NT2/D1 (cell line): Measurements from ENCODE around the gene CDV3.

Experiments
- DNase-seq: peaks from one replicate; pipeline ENCODE4 v3.0.0-alpha.2; 2011; ENCODE audit warnings: low read depth, low spot score
- H3K27me3 ChIP-seq: 2 replicates; pipeline ENCODE4 v1.6.0; 2011; ENCODE audit warnings: mild to moderate bottlenecking; ENCODE audit not compliant: insufficient read length, insufficient read depth
- H3K36me3 ChIP-seq: 2 replicates; pipeline ENCODE4 v1.6.1; 2011; ENCODE audit warnings: mild to moderate bottlenecking, low read length, mixed read lengths; ENCODE audit not compliant: insufficient read depth, insufficient read length
- H3K4me1 ChIP-seq: 2 replicates; pipeline ENCODE4 v1.5.1; 2011; ENCODE audit not compliant: insufficient read depth, insufficient read length
- H3K4me3 ChIP-seq: 2 replicates; pipeline ENCODE4 v1.5.1; 2011; ENCODE audit warnings: low read depth; ENCODE audit not compliant: insufficient read length
- H3K9ac ChIP-seq: 2 replicates; pipeline ENCODE4 v1.6.0; 2011; ENCODE audit warnings: low read depth; ENCODE audit not compliant: insufficient read length
- H3K9me3 ChIP-seq: 2 replicates; pipeline ENCODE4 v1.5.1; 2011; ENCODE audit warnings: mild to moderate bottlenecking, low read length; ENCODE audit not compliant: insufficient read depth
- SUZ12 ChIP-seq: IDR thresholded peaks from 2 replicates; pipeline ENCODE4 v1.6.1; 2011; ENCODE audit not compliant: insufficient read length, insufficient read depth; ENCODE audit errors: extremely low read depth
- YY1 ChIP-seq: IDR thresholded peaks from 2 replicates; pipeline ENCODE4 v1.6.1; 2011; ENCODE audit not compliant: insufficient read length, insufficient read depth
- ZNF274 ChIP-seq: IDR thresholded peaks from 2 replicates; pipeline ENCODE4 v1.6.1; 2011; ENCODE audit warnings: mild to moderate bottlenecking, low read depth, low read length

CDV3 gene

GRCh38 chr3:133627789-133628188 lies 54.3 kb downstream of the CDV3 start:
- no peak overlapping the region for H3K4me3 ChIP-seq
- peaks cover 92% of the 10 kb centered on the region for H3K36me3 ChIP-seq
- TF ChIP-seq SUZ12 (no peak), ZNF274 (no peak), YY1 (no peak)

GRCh38 chr3:133629146-133629545 lies 55.7 kb downstream of the CDV3 start:
- H3K9ac ChIP-seq, result no peak overlapping the region
- H3K4me1 ChIP-seq, result no peaks in the 10 kb centered on the region
- H3K4me3 ChIP-seq, result no peak overlapping the region
- no peak for DNase-seq
- no peaks in the 10 kb centered on the region for H3K27me3 ChIP-seq
- H3K36me3 ChIP-seq, result peaks cover 92% of the 10 kb centered on the region
- no peaks in the 10 kb centered on the region for H3K9me3 ChIP-seq
- TF ChIP-seq YY1, result no peak
- TF ChIP-seq SUZ12, result no peak
- no peak for TF ChIP-seq ZNF274

More at GRCh38 chr3:133627789-133628188, 54.3 kb downstream of the CDV3 start:
- H3K9ac ChIP-seq, result no peak overlapping the region
- no peaks in the 10 kb centered on the region for H3K27me3 ChIP-seq
- no peaks in the 10 kb centered on the region for H3K9me3 ChIP-seq
- no peak for DNase-seq
- H3K4me1 ChIP-seq, result no peaks in the 10 kb centered on the region

GRCh38 chr3:133633439-133633838 lies 60.0 kb downstream of the CDV3 start:
- no peak overlapping the region for H3K9ac ChIP-seq
- no peak overlapping the region for H3K4me3 ChIP-seq
- no peaks in the 10 kb centered on the region for H3K9me3 ChIP-seq
- H3K27me3 ChIP-seq, result no peaks in the 10 kb centered on the region
- TF ChIP-seq SUZ12, result no peak
- TF ChIP-seq YY1, result no peak
- no peak for TF ChIP-seq ZNF274
- DNase-seq, result no peak
- no peaks in the 10 kb centered on the region for H3K4me1 ChIP-seq
- H3K36me3 ChIP-seq, result peaks cover 87% of the 10 kb centered on the region
